Testis (tissue), 2 donors: ENCODE measurements around the gene CEBPE.

Experiments
- POLR2A ChIP-seq: fragments of 450-650 bp; IDR thresholded peaks from one replicate; pipeline ENCODE4 v1.6.1; 2017; ENCODE audit warnings: antibody characterized with exemption, mild to moderate bottlenecking, moderate library complexity
- TF ChIP-seq, protein P1 (sequence below), 3 experiments: fragments of 450-650 bp in 2 of 3; fragments of 200-600 bp in 1 of 3; sonication (generic) in 1 of 3; IDR thresholded peaks; one replicate each; pipeline ENCODE4 v1.5.1; 2016 to 2019; ENCODE audit warnings: antibody characterized with exemption in 3 of 3, mild to moderate bottlenecking in 2 of 3, moderate library complexity in 1 of 3

DNA sequence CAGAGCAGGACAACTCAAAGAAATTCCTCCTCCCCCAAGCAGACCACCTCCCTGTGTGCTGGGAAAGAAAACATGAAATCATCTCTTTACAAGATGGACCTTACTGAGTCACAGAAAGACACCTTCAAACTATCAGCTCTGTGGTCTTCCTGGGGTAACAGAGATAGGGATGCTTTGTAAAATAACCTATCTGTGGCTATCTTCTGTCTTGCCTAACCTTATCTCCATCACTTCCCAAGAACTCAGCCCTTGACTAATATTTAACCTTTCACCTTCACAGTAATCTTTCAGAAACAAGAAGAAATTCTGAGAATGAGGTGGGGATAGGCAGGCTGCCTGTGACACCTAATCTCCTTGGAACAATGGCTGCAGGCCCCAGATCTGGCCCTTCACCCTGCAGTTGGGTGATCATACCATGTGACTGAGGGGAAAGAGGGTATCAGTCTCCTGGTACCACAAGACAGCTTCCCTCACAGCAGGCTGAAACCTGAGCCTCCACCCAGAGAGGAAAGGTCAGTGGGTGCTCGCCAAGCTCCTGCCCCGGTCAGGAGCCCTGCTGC is 27.4 kb upstream of the CEBPE start:
- no peak for TF ChIP-seq POLR2A
- TF ChIP-seq, protein P1, sequence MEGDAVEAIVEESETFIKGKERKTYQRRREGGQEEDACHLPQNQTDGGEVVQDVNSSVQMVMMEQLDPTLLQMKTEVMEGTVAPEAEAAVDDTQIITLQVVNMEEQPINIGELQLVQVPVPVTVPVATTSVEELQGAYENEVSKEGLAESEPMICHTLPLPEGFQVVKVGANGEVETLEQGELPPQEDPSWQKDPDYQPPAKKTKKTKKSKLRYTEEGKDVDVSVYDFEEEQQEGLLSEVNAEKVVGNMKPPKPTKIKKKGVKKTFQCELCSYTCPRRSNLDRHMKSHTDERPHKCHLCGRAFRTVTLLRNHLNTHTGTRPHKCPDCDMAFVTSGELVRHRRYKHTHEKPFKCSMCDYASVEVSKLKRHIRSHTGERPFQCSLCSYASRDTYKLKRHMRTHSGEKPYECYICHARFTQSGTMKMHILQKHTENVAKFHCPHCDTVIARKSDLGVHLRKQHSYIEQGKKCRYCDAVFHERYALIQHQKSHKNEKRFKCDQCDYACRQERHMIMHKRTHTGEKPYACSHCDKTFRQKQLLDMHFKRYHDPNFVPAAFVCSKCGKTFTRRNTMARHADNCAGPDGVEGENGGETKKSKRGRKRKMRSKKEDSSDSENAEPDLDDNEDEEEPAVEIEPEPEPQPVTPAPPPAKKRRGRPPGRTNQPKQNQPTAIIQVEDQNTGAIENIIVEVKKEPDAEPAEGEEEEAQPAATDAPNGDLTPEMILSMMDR (IDR thresholded peaks at IDR 0.05), result no peak
